ENCODE results near the gene L3MBTL3. TPM values are rescaled to one million over a fixed set of nuclear protein-coding genes. Genes with fewer than 3 reads are reported as not detected.

The L3MBTL3 gene
- total RNA-seq, 1 experiment from 2014 or later = 4.7 TPM

GRCh38 chr6:130047088-130047995, 29.0 kb downstream of the L3MBTL3 start:
- no peaks in the 10 kb centered on the region for H3K23me2 ChIP-seq (ENCODE audit: insufficient read length, low read depth, low read length, poor library complexity, severe bottlenecking)
- no peak overlapping the region for H2BK15ac ChIP-seq (ENCODE audit: low read depth, low read length)
- H4K91ac ChIP-seq (ENCODE audit: insufficient read length, low read depth, low read length) = no peak overlapping the region
- H3K4me2 ChIP-seq (ENCODE audit: insufficient read depth, insufficient read length, low read length) = no peak overlapping the region
- no peak overlapping the region for H2AFZ ChIP-seq (ENCODE audit: low read length)
- no peak for DNase-seq
- H2BK5ac ChIP-seq (ENCODE audit: insufficient read length, low read length) = no peak overlapping the region
- no CpG with 5 or more reads among the region's 4 CpGs for WGBS (ENCODE audit: extremely low coverage, insufficient read length, low lambda C conversion rate)
- H3K4me1 ChIP-seq (ENCODE audit: insufficient read depth, low read length) = peaks cover 2% of the 10 kb centered on the region; the same call in 1 of the 2 replicates
- H2BK120ac ChIP-seq (ENCODE audit: low read depth, low read length, poor library complexity, severe bottlenecking) = no peak overlapping the region
- H3K27ac ChIP-seq (ENCODE audit: insufficient read length, low read depth, low read length) = no peak overlapping the region
- no peak overlapping the region for H3K23ac ChIP-seq (ENCODE audit: insufficient read length, low read depth, low read length)
- Mint-ChIP-seq H3K9me3 (no peaks in the 10 kb centered on the region), H3K36me3 (ENCODE audit: insufficient read depth in 1 of 3, low read depth in 3 of 3) (peaks cover 4 to 8% (median 6%) of the 10 kb centered on the region in 3 experiments; a peak in 5 of 7 replicates), H3K4me1 (peaks cover 15 to 17% of the 10 kb centered on the region in 2 experiments), H3K27ac (peak overlapping the region in 1 of 3 experiments; percentile 45; a peak in 1 of 7 replicates), H3K4me3 (no peak overlapping the region), H3K27me3 (ENCODE audit: low read depth) (no peaks in the 10 kb centered on the region)
- H3T11ph ChIP-seq (ENCODE audit: low read length) = no peak overlapping the region
- H3K79me1 ChIP-seq (ENCODE audit: insufficient read depth, low read depth, low read length, poor library complexity, severe bottlenecking) = no peaks in the 10 kb centered on the region
- TF ChIP-seq, protein P1, sequence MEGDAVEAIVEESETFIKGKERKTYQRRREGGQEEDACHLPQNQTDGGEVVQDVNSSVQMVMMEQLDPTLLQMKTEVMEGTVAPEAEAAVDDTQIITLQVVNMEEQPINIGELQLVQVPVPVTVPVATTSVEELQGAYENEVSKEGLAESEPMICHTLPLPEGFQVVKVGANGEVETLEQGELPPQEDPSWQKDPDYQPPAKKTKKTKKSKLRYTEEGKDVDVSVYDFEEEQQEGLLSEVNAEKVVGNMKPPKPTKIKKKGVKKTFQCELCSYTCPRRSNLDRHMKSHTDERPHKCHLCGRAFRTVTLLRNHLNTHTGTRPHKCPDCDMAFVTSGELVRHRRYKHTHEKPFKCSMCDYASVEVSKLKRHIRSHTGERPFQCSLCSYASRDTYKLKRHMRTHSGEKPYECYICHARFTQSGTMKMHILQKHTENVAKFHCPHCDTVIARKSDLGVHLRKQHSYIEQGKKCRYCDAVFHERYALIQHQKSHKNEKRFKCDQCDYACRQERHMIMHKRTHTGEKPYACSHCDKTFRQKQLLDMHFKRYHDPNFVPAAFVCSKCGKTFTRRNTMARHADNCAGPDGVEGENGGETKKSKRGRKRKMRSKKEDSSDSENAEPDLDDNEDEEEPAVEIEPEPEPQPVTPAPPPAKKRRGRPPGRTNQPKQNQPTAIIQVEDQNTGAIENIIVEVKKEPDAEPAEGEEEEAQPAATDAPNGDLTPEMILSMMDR (conservative IDR thresholded peaks at IDR 0.05) = peak; percentile 35; the same call in 2 of the 3 replicates
- no peak overlapping the region for H2BK20ac ChIP-seq (ENCODE audit: low read depth, low read length, poor library complexity, severe bottlenecking)
- H2BK12ac ChIP-seq (ENCODE audit: insufficient read length, low read depth, low read length) = no peak overlapping the region
- no peaks in the 10 kb centered on the region for H4K20me1 ChIP-seq (ENCODE audit: control insufficient read depth, insufficient read depth, insufficient read length)
- no peak overlapping the region for H3K9ac ChIP-seq (ENCODE audit: extremely low read depth, insufficient read length, low read length)
- H3K56ac ChIP-seq (ENCODE audit: insufficient read length, low read depth, low read length) = no peak overlapping the region
- no peaks in the 10 kb centered on the region for H3K9me3 ChIP-seq (ENCODE audit: control insufficient read depth, low read depth, low read length)
- no peak overlapping the region for H4K8ac ChIP-seq (replicated peaks; ENCODE audit: insufficient read length, low read depth, low read length)
- H3K79me2 ChIP-seq (ENCODE audit: insufficient read depth, low read length) = no peaks in the 10 kb centered on the region
- H3K27me3 ChIP-seq (ENCODE audit: insufficient read depth, low read length) = no peaks in the 10 kb centered on the region
- no peak overlapping the region for H3K14ac ChIP-seq (ENCODE audit: insufficient read depth, low read length)
- no peak overlapping the region for H2AK5ac ChIP-seq (ENCODE audit: insufficient read length, low read length)
- no peak overlapping the region for H3K4ac ChIP-seq (ENCODE audit: low read depth, low read length)
- no peak overlapping the region for H3K18ac ChIP-seq (ENCODE audit: insufficient read length, low read depth, low read length)
- no peak overlapping the region for H4K5ac ChIP-seq (ENCODE audit: insufficient read length, low read depth, low read length)
